Kidney epithelial cell (primary cell): ENCODE measurements around the gene DNASE1L3. TPM values are rescaled to one million over a fixed set of nuclear protein-coding genes. Genes with fewer than 3 reads are reported as not detected.

Experiments
- DNase-seq: peaks from one replicate; pipeline ENCODE4 v3.0.0-alpha.2; 2010; ENCODE audit warnings: low read depth
- H3K27me3 ChIP-seq: 2 replicates; pipeline ENCODE4 v1.6.0; 2011; ENCODE audit warnings: low read length; ENCODE audit not compliant: control insufficient read depth, insufficient read depth
- H3K36me3 ChIP-seq: 2 replicates; pipeline ENCODE4 v1.5.1; 2011; ENCODE audit warnings: low read length; ENCODE audit not compliant: control insufficient read depth, insufficient read depth
- H3K4me3 ChIP-seq: 2 replicates; pipeline ENCODE4 v1.5.1; 2011; ENCODE audit warnings: low read depth, mild to moderate bottlenecking, control low read depth, low read length
- CTCF ChIP-seq: IDR thresholded peaks from 2 replicates; pipeline ENCODE4 v1.5.1; 2011; ENCODE audit warnings: mild to moderate bottlenecking, moderate library complexity, low read length, control low read depth, inconsistent platforms; ENCODE audit not compliant: insufficient read depth, poor library complexity, severe bottlenecking
- total RNA-seq: library from RNA; depleted of rRNA; stranded (reverse); fragments of >200 nt; gene quantifications from 2 replicates; pipeline ENCODE4 v1.2.3, GENCODE V29; 2015

DNASE1L3 gene
- total RNA-seq, 1 donor from 2014 or later, result not detected

- no peak for DNase-seq
- TF ChIP-seq CTCF, result no peak
- H3K4me3 ChIP-seq, result no peak overlapping the region
- H3K27me3 ChIP-seq, result no peaks in the 10 kb centered on the region
- peaks cover 3% of the 10 kb centered on the region for H3K36me3 ChIP-seq
Observed at GRCh38 chr3:58168498-58168897, 42.3 kb downstream of the DNASE1L3 start.

- Histone ChIP-seq H3K27me3 (no peaks in the 10 kb centered on the region), H3K4me3 (no peak overlapping the region), H3K36me3 (peaks cover 3% of the 10 kb centered on the region)
- peak; percentile 97 for TF ChIP-seq CTCF
- no peak for DNase-seq
Observed at GRCh38 chr3:58167431-58168351, 43.1 kb downstream of the DNASE1L3 start.

- no peak for DNase-seq
- Histone ChIP-seq H3K4me3 (no peak overlapping the region), H3K36me3 (peaks cover 2% of the 10 kb centered on the region), H3K27me3 (no peaks in the 10 kb centered on the region)
- TF ChIP-seq CTCF, result no peak
Observed at GRCh38 chr3:58164906-58165821, 45.6 kb downstream of the DNASE1L3 start.

- Histone ChIP-seq H3K27me3 (no peaks in the 10 kb centered on the region), H3K36me3 (peaks cover 1% of the 10 kb centered on the region), H3K4me3 (no peak overlapping the region)
- no peak for DNase-seq
- TF ChIP-seq CTCF, result no peak
Observed at GRCh38 chr3:58164199-58164879, 46.4 kb downstream of the DNASE1L3 start.

- Histone ChIP-seq H3K4me3 (no peak overlapping the region), H3K27me3 (no peaks in the 10 kb centered on the region), H3K36me3 (peaks cover 1% of the 10 kb centered on the region)
- no peak for TF ChIP-seq CTCF
- DNase-seq, result no peak
Observed at GRCh38 chr3:58163234-58163633, 47.5 kb downstream of the DNASE1L3 start.
